ENCODE data around the gene NKD1.

NKD1 gene

GRCh38 chr16:50644245-50644644, 96.0 kb downstream of the NKD1 start:
- Histone ChIP-seq H3K27ac (ENCODE audit: low read length) (no peak overlapping the region), H3K9ac (ENCODE audit: low read length) (no peak overlapping the region), H3K79me2 (ENCODE audit: low read length) (no peaks in the 10 kb centered on the region), H3K9me3 (ENCODE audit: insufficient read depth, low read length) (no peaks in the 10 kb centered on the region), H3K36me3 (replicated peaks; ENCODE audit: low read depth, low read length) (no peaks in the 10 kb centered on the region), H3K27me3 (ENCODE audit: low read depth, low read length) (no peaks in the 10 kb centered on the region), H2AFZ (ENCODE audit: low read depth, low read length) (no peak overlapping the region), H3K4me3 (ENCODE audit: low read length) (no peak overlapping the region), H4K20me1 (ENCODE audit: insufficient read depth, low read length) (no peaks in the 10 kb centered on the region), H3K4me1 (ENCODE audit: low read length) (no peaks in the 10 kb centered on the region), H3K4me2 (ENCODE audit: low read length) (no peak overlapping the region)
- no peak for TF ChIP-seq EZH2phosphoT487 (IDR thresholded peaks at IDR 0.05; ENCODE audit: low read depth)
- no peak for TF ChIP-seq CTCF (IDR thresholded peaks at IDR 0.05; ENCODE audit: low read depth, low read length)

GRCh38 chr16:50644729-50645128, 96.5 kb downstream of the NKD1 start:
- no peaks in the 10 kb centered on the region for H3K36me3 ChIP-seq (replicated peaks; ENCODE audit: low read depth, low read length)
- H3K27me3 ChIP-seq (ENCODE audit: low read depth, low read length): no peaks in the 10 kb centered on the region
- no peak overlapping the region for H3K4me3 ChIP-seq (ENCODE audit: low read length)
- H3K9me3 ChIP-seq (ENCODE audit: insufficient read depth, low read length): no peaks in the 10 kb centered on the region
- H3K9ac ChIP-seq (ENCODE audit: low read length): no peak overlapping the region
- H3K27ac ChIP-seq (ENCODE audit: low read length): no peak overlapping the region
- H3K4me2 ChIP-seq (ENCODE audit: low read length): no peak overlapping the region
- no peak overlapping the region for H2AFZ ChIP-seq (ENCODE audit: low read depth, low read length)
- H3K79me2 ChIP-seq (ENCODE audit: low read length): no peaks in the 10 kb centered on the region
- TF ChIP-seq EZH2phosphoT487 (IDR thresholded peaks at IDR 0.05; ENCODE audit: low read depth): no peak
- TF ChIP-seq CTCF (IDR thresholded peaks at IDR 0.05; ENCODE audit: low read depth, low read length): peak; percentile 75
- no peaks in the 10 kb centered on the region for H4K20me1 ChIP-seq (ENCODE audit: insufficient read depth, low read length)
- no peaks in the 10 kb centered on the region for H3K4me1 ChIP-seq (ENCODE audit: low read length)

- Histone ChIP-seq H3K9ac (ENCODE audit: low read length) (no peak overlapping the region), H3K27me3 (ENCODE audit: low read depth, low read length) (no peaks in the 10 kb centered on the region), H3K27ac (ENCODE audit: low read length) (no peak overlapping the region), H2AFZ (ENCODE audit: low read depth, low read length) (no peak overlapping the region), H3K9me3 (ENCODE audit: insufficient read depth, low read length) (no peaks in the 10 kb centered on the region), H3K4me3 (ENCODE audit: low read length) (no peak overlapping the region), H3K79me2 (ENCODE audit: low read length) (no peaks in the 10 kb centered on the region), H4K20me1 (ENCODE audit: insufficient read depth, low read length) (no peaks in the 10 kb centered on the region), H3K36me3 (replicated peaks; ENCODE audit: low read depth, low read length) (no peaks in the 10 kb centered on the region), H3K4me1 (ENCODE audit: low read length) (no peaks in the 10 kb centered on the region), H3K4me2 (ENCODE audit: low read length) (no peak overlapping the region)
- no peak for TF ChIP-seq EZH2phosphoT487 (IDR thresholded peaks at IDR 0.05; ENCODE audit: low read depth)
- no peak for TF ChIP-seq CTCF (IDR thresholded peaks at IDR 0.05; ENCODE audit: low read depth, low read length)
These were observed 97.5 kb downstream of the NKD1 start for GRCh38 chr16:50645563-50646220.

- Histone ChIP-seq H3K9me3 (ENCODE audit: insufficient read depth, low read length) (no peaks in the 10 kb centered on the region), H3K36me3 (replicated peaks; ENCODE audit: low read depth, low read length) (no peaks in the 10 kb centered on the region), H3K4me1 (ENCODE audit: low read length) (no peaks in the 10 kb centered on the region), H3K9ac (ENCODE audit: low read length) (no peak overlapping the region), H3K4me2 (ENCODE audit: low read length) (no peak overlapping the region), H4K20me1 (ENCODE audit: insufficient read depth, low read length) (no peaks in the 10 kb centered on the region), H3K79me2 (ENCODE audit: low read length) (no peaks in the 10 kb centered on the region), H3K27ac (ENCODE audit: low read length) (no peak overlapping the region), H3K4me3 (ENCODE audit: low read length) (no peak overlapping the region), H3K27me3 (ENCODE audit: low read depth, low read length) (no peaks in the 10 kb centered on the region), H2AFZ (ENCODE audit: low read depth, low read length) (no peak overlapping the region)
- TF ChIP-seq EZH2phosphoT487 (IDR thresholded peaks at IDR 0.05; ENCODE audit: low read depth) (no peak), CTCF (IDR thresholded peaks at IDR 0.05; ENCODE audit: low read depth, low read length) (no peak)
These were observed 98.1 kb downstream of the NKD1 start for GRCh38 chr16:50646345-50646744.
